Esophagus muscularis mucosa (tissue), 4 donors: ENCODE data around the gene KIF26B. TPM values are rescaled to one million over a fixed set of nuclear protein-coding genes. Genes with fewer than 3 reads are reported as not detected.

Experiments used
- DNase-seq: peaks from one replicate; pipeline ENCODE4 v3.0.0-alpha.2; 2017; ENCODE audit errors: extremely low spot score
- H3K27ac ChIP-seq, 4 donors: fragments of 200-600 bp; sonication (generic); replicated peaks in 1 of 4; 1 replicate in 3 of 4; 2 replicates in 1 of 4; pipeline ENCODE4 v1.5.1; 2016 to 2019; ENCODE audit warnings: mild to moderate bottlenecking in 1 of 4
- H3K27me3 ChIP-seq, 4 donors: fragments of 200-600 bp; sonication (generic); one replicate each; pipeline versions ENCODE4 v1.5.1 to v1.6.0; 2016 to 2019
- H3K36me3 ChIP-seq, 4 donors: fragments of 200-600 bp; sonication (generic); one replicate each; pipeline ENCODE4 v1.5.1; 2016 to 2019
- H3K4me1 ChIP-seq, 4 donors: fragments of 200-600 bp; sonication (generic); one replicate each; pipeline ENCODE4 v1.5.1; 2016 to 2019
- H3K4me3 ChIP-seq, 4 donors: fragments of 200-600 bp; sonication (generic); 1 replicate in 2 of 4; 2 replicates in 2 of 4; pipeline ENCODE4 v1.5.1; 2016 to 2019; ENCODE audit warnings: mild to moderate bottlenecking in 4 of 4, moderate library complexity in 1 of 4
- H3K9me3 ChIP-seq, 4 donors: fragments of 200-600 bp; sonication (generic); 1 replicate in 3 of 4; 2 replicates in 1 of 4; pipeline ENCODE4 v1.5.1; 2016 to 2019
- CTCF ChIP-seq, 3 experiments: fragments of 200-600 bp in 2 of 3; fragments of 450-650 bp in 1 of 3; sonication (generic) in 2 of 3; IDR thresholded peaks; one replicate each; pipeline ENCODE4 v1.5.1; 2017 to 2019; ENCODE audit warnings: antibody characterized with exemption in 3 of 3, mild to moderate bottlenecking in 2 of 3, moderate library complexity in 1 of 3
- EP300 ChIP-seq: sonication (generic); formaldehyde crosslinking; IDR thresholded peaks from one replicate; pipeline ENCODE4 v1.6.1; 2017; ENCODE audit warnings: antibody characterized with exemption
- POLR2A ChIP-seq: fragments of 450-650 bp; IDR thresholded peaks from one replicate; pipeline ENCODE4 v1.6.1; 2017; ENCODE audit warnings: antibody characterized with exemption, moderate library complexity, mild to moderate bottlenecking, low read depth
- POLR2AphosphoS5 ChIP-seq, 2 donors: sonication (generic); formaldehyde crosslinking; IDR thresholded peaks; one replicate each; pipeline ENCODE4 v1.6.1; 2017; ENCODE audit warnings: antibody characterized with exemption in 2 of 2
- WGBS: methylation state at CpG from one replicate; pipeline ENCODE4 v1.1.5; 2018; 5-methylcytosine and 5-hydroxymethylcytosine counted together
- intact Hi-C: fragments of 100-400 bp; cut with DNase I; formaldehyde crosslinking; loops from one replicate; pipeline ENCODE4 v1.15.1; 2023
- total RNA-seq, 4 donors: library from RNA; depleted of rRNA; stranded (reverse); fragments of >200 nt; gene quantifications; one replicate each; pipeline versions ENCODE4 v1.1.0 to v1.2.1, GENCODE V29; 2016

Gene KIF26B
- total RNA-seq, 4 donors from 2014 or later = 0.13 to 3.7 (median 1.3) TPM

- Histone ChIP-seq H3K9me3 (no peaks in the 10 kb centered on the region), H3K4me3 (no peak overlapping the region), H3K4me1 (peaks cover 0 to 3% (median 0%) of the 10 kb centered on the region in 4 donors), H3K27me3 (no peaks in the 10 kb centered on the region), H3K36me3 (no peaks in the 10 kb centered on the region), H3K27ac (no peak overlapping the region)
- 96% methylated on average over 2 of the region's 2 CpGs for WGBS
- TF ChIP-seq CTCF (IDR thresholded peaks at IDR 0.05) = no peak
- no peak for TF ChIP-seq EP300
- TF ChIP-seq POLR2AphosphoS5 (IDR thresholded peaks at IDR 0.05) = no peak
- TF ChIP-seq POLR2A = no peak
- intact Hi-C loops = no loop called here
- no peak for DNase-seq
Measured at GRCh38 chr1:245406426-245406825, 251.6 kb downstream of the KIF26B start.

GRCh38 chr1:245407983-245408382, 253.2 kb downstream of the KIF26B start:
- intact Hi-C loops = no loop called here
- no peak for TF ChIP-seq POLR2A
- H3K4me1 ChIP-seq = peaks cover 0 to 5% (median 0%) of the 10 kb centered on the region in 4 donors
- no peaks in the 10 kb centered on the region for H3K27me3 ChIP-seq
- no peak overlapping the region for H3K4me3 ChIP-seq
- H3K9me3 ChIP-seq = no peaks in the 10 kb centered on the region
- no peak overlapping the region for H3K27ac ChIP-seq
- 98% methylated on average over 2 of the region's 2 CpGs for WGBS
- no peaks in the 10 kb centered on the region for H3K36me3 ChIP-seq
- no peak for DNase-seq

GRCh38 chr1:245409341-245410195, 254.8 kb downstream of the KIF26B start:
- H3K4me3 ChIP-seq = no peak overlapping the region

GRCh38 chr1:245411245-245412036, 256.7 kb downstream of the KIF26B start:
- no peaks in the 10 kb centered on the region for H3K36me3 ChIP-seq
- no peaks in the 10 kb centered on the region for H3K27me3 ChIP-seq
- H3K4me1 ChIP-seq = peaks cover 0 to 5% (median 0%) of the 10 kb centered on the region in 4 donors
- H3K27ac ChIP-seq = no peak overlapping the region
- H3K4me3 ChIP-seq = no peak overlapping the region
- intact Hi-C loops = no loop called here
- WGBS = 72% methylated on average over 14 of the region's 14 CpGs
- H3K9me3 ChIP-seq = no peaks in the 10 kb centered on the region
- TF ChIP-seq EP300 (no peak), CTCF (IDR thresholded peaks at IDR 0.05) (no peak), POLR2AphosphoS5 (IDR thresholded peaks at IDR 0.05) (no peak), POLR2A (no peak)
- no peak for DNase-seq

More at GRCh38 chr1:245409341-245410195, 254.8 kb downstream of the KIF26B start:
- H3K27me3 ChIP-seq = no peaks in the 10 kb centered on the region
- H3K9me3 ChIP-seq = no peaks in the 10 kb centered on the region
- no peak for DNase-seq
- intact Hi-C loops = no loop called here
- H3K27ac ChIP-seq = no peak overlapping the region
- H3K4me1 ChIP-seq = peaks cover 0 to 5% (median 0%) of the 10 kb centered on the region in 4 donors
- TF ChIP-seq CTCF (IDR thresholded peaks at IDR 0.05) = no peak
- no peak for TF ChIP-seq EP300
- TF ChIP-seq POLR2AphosphoS5 (IDR thresholded peaks at IDR 0.05) = no peak
- no peak for TF ChIP-seq POLR2A
- WGBS = 84% methylated on average over 9 of the region's 9 CpGs
- H3K36me3 ChIP-seq = no peaks in the 10 kb centered on the region

GRCh38 chr1:245412306-245412705, 257.5 kb downstream of the KIF26B start:
- H3K27me3 ChIP-seq = no peaks in the 10 kb centered on the region
- no peak for DNase-seq
- no peak for TF ChIP-seq EP300
- TF ChIP-seq POLR2AphosphoS5 (IDR thresholded peaks at IDR 0.05) = no peak
- no peak for TF ChIP-seq CTCF (IDR thresholded peaks at IDR 0.05)
- no peak for TF ChIP-seq POLR2A
- no peaks in the 10 kb centered on the region for H3K36me3 ChIP-seq
- intact Hi-C loops = no loop called here
- H3K9me3 ChIP-seq = no peaks in the 10 kb centered on the region
- H3K4me1 ChIP-seq = peaks cover 0 to 5% (median 0%) of the 10 kb centered on the region in 4 donors
- no peak overlapping the region for H3K4me3 ChIP-seq
- WGBS = 85% methylated on average over 5 of the region's 5 CpGs
- no peak overlapping the region for H3K27ac ChIP-seq
